HepG2 (cell line): ENCODE measurements around the gene TMEM63B. TPM values are rescaled to one million over a fixed set of nuclear protein-coding genes. Genes with fewer than 3 reads are reported as not detected.

Experiments
- CBX1 ChIP-seq: IDR thresholded peaks from one replicate; pipeline ENCODE4 v1.6.1; 2016; ENCODE audit warnings: antibody characterized with exemption, low read depth
- EP300 ChIP-seq, 3 experiments: sonication (generic) in 1 of 3; formaldehyde crosslinking in 1 of 3; IDR thresholded peaks; 2 replicates each; pipeline versions ENCODE4 v1.5.1 to v1.6.1; 2011 to 2020; ENCODE audit warnings: low read depth in 2 of 3, low read length in 2 of 3, borderline replicate concordance in 1 of 3, improper control_type of control experiment in 1 of 3, mild to moderate bottlenecking in 1 of 3, missing genetic modification reagents in 1 of 3, moderate library complexity in 1 of 3
- KDM2A ChIP-seq: sonication (generic); formaldehyde crosslinking; IDR thresholded peaks from 2 replicates; pipeline ENCODE4 v1.4.0; 2020; ENCODE audit warnings: low read depth, missing genetic modification reagents, borderline replicate concordance
- MAFF ChIP-seq: IDR thresholded peaks from 2 replicates; pipeline ENCODE4 v1.6.1; 2011; ENCODE audit warnings: low read depth, low read length, improper control_type of control experiment
- MIER2 ChIP-seq: IDR thresholded peaks from 2 replicates; pipeline ENCODE4 v1.6.1; 2016; ENCODE audit warnings: missing biosample characterization, missing genetic modification reagents
- MTA1 ChIP-seq: sonication (generic); formaldehyde crosslinking; IDR thresholded peaks from 2 replicates; pipeline ENCODE4 v1.4.0; 2020; ENCODE audit warnings: missing genetic modification reagents, mild to moderate bottlenecking, borderline replicate concordance
- MXI1 ChIP-seq: IDR thresholded peaks from 3 replicates; pipeline ENCODE4 v1.6.1; 2012; ENCODE audit warnings: low read depth, low read length, inconsistent platforms, borderline replicate concordance
- NR0B2 ChIP-seq: sonication (generic); formaldehyde crosslinking; IDR thresholded peaks from 2 replicates; pipeline ENCODE4 v1.4.0; 2020; ENCODE audit warnings: mild to moderate bottlenecking, missing genetic modification reagents
- NR2F1 ChIP-seq, 2 experiments: fragments of 450-650 bp in 1 of 2; formaldehyde crosslinking in 1 of 2; IDR thresholded peaks; 2 replicates each; pipeline versions ENCODE4 v1.5.0 to v1.6.1; 2016 to 2020; ENCODE audit warnings: mild to moderate bottlenecking in 1 of 2, missing compliant biosample characterization in 1 of 2, missing genetic modification reagents in 1 of 2, moderate library complexity in 1 of 2
- PAWR ChIP-seq: sonication (generic); formaldehyde crosslinking; IDR thresholded peaks from 2 replicates; pipeline ENCODE4 v1.4.0; 2020; ENCODE audit warnings: missing genetic modification reagents, mild to moderate bottlenecking, borderline replicate concordance
- POLR2AphosphoS2 ChIP-seq: IDR thresholded peaks from 2 replicates; pipeline ENCODE4 v1.6.1; 2011; ENCODE audit warnings: low read depth, low read length, improper control_type of control experiment
- PPARG ChIP-seq: conservative IDR thresholded peaks from 2 replicates; pipeline ENCODE4 v1.6.1; 2016; ENCODE audit warnings: missing biosample characterization, missing genetic modification reagents
- RAD21 ChIP-seq: fragments of 450-650 bp; formaldehyde crosslinking; IDR thresholded peaks from 2 replicates; pipeline ENCODE4 v1.5.0; 2020; ENCODE audit warnings: mild to moderate bottlenecking
- REPIN1 ChIP-seq: sonication (generic); formaldehyde crosslinking; IDR thresholded peaks from 2 replicates; pipeline ENCODE4 v1.8.0; 2022; ENCODE audit warnings: missing genetic modification reagents, low read depth, mild to moderate bottlenecking, borderline replicate concordance
- SCMH1 ChIP-seq: sonication (generic); formaldehyde crosslinking; IDR thresholded peaks from 2 replicates; pipeline ENCODE4 v1.9.0; 2021; ENCODE audit warnings: missing genetic modification reagents, mild to moderate bottlenecking, borderline replicate concordance
- STAG1 ChIP-seq: sonication (generic); formaldehyde crosslinking; IDR thresholded peaks from 2 replicates; pipeline ENCODE4 v1.4.0; 2020; ENCODE audit warnings: missing genetic modification reagents
- ZNF10 ChIP-seq: sonication (generic); formaldehyde crosslinking; IDR thresholded peaks from 2 replicates; pipeline ENCODE4 v1.4.0; 2020; ENCODE audit warnings: mild to moderate bottlenecking, low read depth, missing genetic modification reagents, borderline replicate concordance
- ZNF256 ChIP-seq: sonication (generic); formaldehyde crosslinking; conservative IDR thresholded peaks from 2 replicates; pipeline ENCODE4 v1.4.0; 2020; ENCODE audit warnings: missing genetic modification reagents
- ZNF282 ChIP-seq: fragments of 450-650 bp; IDR thresholded peaks from 2 replicates; pipeline ENCODE4 v1.6.1; 2018; ENCODE audit not compliant: partially characterized antibody
- ZNF383 ChIP-seq: sonication (generic); formaldehyde crosslinking; IDR thresholded peaks from 2 replicates; pipeline ENCODE4 v1.4.0; 2020; ENCODE audit warnings: missing genetic modification reagents, mild to moderate bottlenecking, borderline replicate concordance
- ZNF441 ChIP-seq: sonication (generic); formaldehyde crosslinking; IDR thresholded peaks from 2 replicates; pipeline ENCODE4 v1.7.0; 2021; ENCODE audit warnings: missing genetic modification reagents, borderline replicate concordance
- ZNF674 ChIP-seq: sonication (generic); formaldehyde crosslinking; IDR thresholded peaks from 2 replicates; pipeline ENCODE4 v1.5.0; 2020; ENCODE audit warnings: low read depth, mild to moderate bottlenecking, missing genetic modification reagents
- ZNF891 ChIP-seq: sonication (generic); formaldehyde crosslinking; IDR thresholded peaks from 2 replicates; pipeline ENCODE4 v1.5.0; 2020; ENCODE audit warnings: mild to moderate bottlenecking, missing genetic modification reagents
- ZSCAN20 ChIP-seq: sonication (generic); formaldehyde crosslinking; IDR thresholded peaks from 2 replicates; pipeline ENCODE4 v1.4.0; 2020; ENCODE audit warnings: missing genetic modification reagents, mild to moderate bottlenecking, borderline replicate concordance
- ZSCAN9 ChIP-seq: IDR thresholded peaks from 2 replicates; pipeline ENCODE4 v1.6.1; 2016; ENCODE audit warnings: borderline replicate concordance
- polyA plus RNA-seq, 8 experiments: library from polyadenylated mRNA; depleted of rRNA in 3 of 8; stranded (reverse) in 7 of 8; unstranded in 1 of 8; fragments of >200 nt; fragmentation: Illumina TruSeq in 4 of 8; extraction: Trizol in 4 of 8; gene quantifications; 2 replicates each; pipeline versions ENCODE4 v1.2.1 to v1.2.3, GENCODE V29; 2011 to 2016; ENCODE audit warnings: low read depth in 4 of 8, missing spikeins in 1 of 8, mixed read lengths in 1 of 8; ENCODE audit not compliant: insufficient read depth in 1 of 8
- total RNA-seq, 5 experiments: library from RNA; depleted of rRNA; stranded (reverse); fragments of >200 nt; fragmentation: Illumina TruSeq; extraction: Trizol; gene quantifications; 2 replicates each; pipeline ENCODE4 v1.2.3, GENCODE V29; 2016; ENCODE audit warnings: low read depth in 1 of 5
- TF ChIP-seq, protein P1 (sequence below): sonication (generic); formaldehyde crosslinking; IDR thresholded peaks from 2 replicates; pipeline ENCODE4 v1.8.0; 2022; ENCODE audit warnings: low read depth, missing genetic modification reagents
- TF ChIP-seq, protein P2 (sequence below): sonication (generic); formaldehyde crosslinking; IDR thresholded peaks from 2 replicates; pipeline ENCODE4 v1.8.1; 2022; ENCODE audit warnings: low read depth, mild to moderate bottlenecking, missing genetic modification reagents

TMEM63B gene
- total and polyA plus RNA-seq, 2 of the 13 experiments (the other 11 are each of a cell fraction or from before 2014, with no cell fraction given): 27.4 to 75.8 TPM

DNA sequence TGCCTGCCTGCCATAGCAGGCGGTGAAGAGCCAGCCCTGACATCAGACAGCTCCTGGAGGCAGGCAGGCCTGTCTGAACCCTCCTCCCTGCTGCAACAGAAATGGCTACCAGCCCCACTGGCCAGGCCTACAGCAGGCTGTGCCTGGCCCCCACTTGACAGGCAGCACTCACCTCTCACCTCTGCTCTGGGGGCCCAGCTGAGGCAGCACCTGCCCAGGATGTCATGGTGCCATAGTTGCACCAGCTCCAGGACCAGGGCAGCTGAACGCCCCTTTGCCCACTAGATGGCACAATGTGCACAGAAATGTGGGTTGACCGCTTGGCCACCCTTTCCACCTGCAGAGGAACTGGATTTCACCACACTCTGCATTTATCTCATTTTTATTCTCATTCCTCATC is 30.7 kb upstream of the TMEM63B start (continued):
- TF ChIP-seq NR0B2 (CRISPR knock-in tag): no peak
- TF ChIP-seq ZNF256 (CRISPR knock-in tag): no peak
- no peak for TF ChIP-seq ZSCAN20
- TF ChIP-seq, protein P1, sequence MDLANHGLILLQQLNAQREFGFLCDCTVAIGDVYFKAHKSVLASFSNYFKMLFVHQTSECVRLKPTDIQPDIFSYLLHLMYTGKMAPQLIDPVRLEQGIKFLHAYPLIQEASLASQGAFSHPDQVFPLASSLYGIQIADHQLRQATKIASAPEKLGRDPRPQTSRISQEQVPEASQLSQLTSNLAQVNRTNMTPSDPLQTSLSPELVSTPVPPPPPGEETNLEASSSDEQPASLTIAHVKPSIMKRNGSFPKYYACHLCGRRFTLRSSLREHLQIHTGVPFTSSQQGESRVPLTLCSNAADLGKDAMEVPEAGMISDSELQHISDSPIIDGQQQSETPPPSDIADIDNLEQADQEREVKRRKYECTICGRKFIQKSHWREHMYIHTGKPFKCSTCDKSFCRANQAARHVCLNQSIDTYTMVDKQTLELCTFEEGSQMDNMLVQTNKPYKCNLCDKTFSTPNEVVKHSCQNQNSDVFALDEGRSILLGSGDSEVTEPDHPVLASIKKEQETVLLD (CRISPR knock-in tag): no peak
- TF ChIP-seq ZSCAN9 (CRISPR knock-in tag): no peak
- peak; percentile 63; the same call in 1 of the 2 replicates for TF ChIP-seq REPIN1 (CRISPR knock-in tag)
- TF ChIP-seq MAFF: no peak; the same call in 1 of the 2 replicates
- TF ChIP-seq CBX1: no peak
- peak; percentile 97 for TF ChIP-seq RAD21 (CRISPR knock-in tag)
- TF ChIP-seq PPARG (CRISPR knock-in tag): peak; percentile 73; the same call in 1 of the 2 replicates
- TF ChIP-seq MXI1: peak; percentile 59; the same call in 1 of the 3 replicates
- no peak; the same call in 1 of the 2 replicates for TF ChIP-seq MTA1
- TF ChIP-seq ZNF383 (CRISPR knock-in tag): no peak
- TF ChIP-seq ZNF441: no peak
- TF ChIP-seq MIER2 (CRISPR knock-in tag): 0 out of 2 replicates have a peak, but pooled peaks have one; percentile 13
- TF ChIP-seq KDM2A (CRISPR knock-in tag): 0 out of 2 replicates have a peak, but pooled peaks have one; percentile 56
- TF ChIP-seq NR2F1 (CRISPR knock-in tag; IDR thresholded peaks at IDR 0.05): no peak
- peak; percentile 63; the same call in 1 of the 2 replicates for TF ChIP-seq ZNF891 (CRISPR knock-in tag)
- peak; percentile 98 for TF ChIP-seq STAG1 (CRISPR knock-in tag)
- TF ChIP-seq POLR2AphosphoS2: no peak
- TF ChIP-seq ZNF674: no peak
- TF ChIP-seq ZNF10 (CRISPR knock-in tag): no peak
- TF ChIP-seq, protein P2, sequence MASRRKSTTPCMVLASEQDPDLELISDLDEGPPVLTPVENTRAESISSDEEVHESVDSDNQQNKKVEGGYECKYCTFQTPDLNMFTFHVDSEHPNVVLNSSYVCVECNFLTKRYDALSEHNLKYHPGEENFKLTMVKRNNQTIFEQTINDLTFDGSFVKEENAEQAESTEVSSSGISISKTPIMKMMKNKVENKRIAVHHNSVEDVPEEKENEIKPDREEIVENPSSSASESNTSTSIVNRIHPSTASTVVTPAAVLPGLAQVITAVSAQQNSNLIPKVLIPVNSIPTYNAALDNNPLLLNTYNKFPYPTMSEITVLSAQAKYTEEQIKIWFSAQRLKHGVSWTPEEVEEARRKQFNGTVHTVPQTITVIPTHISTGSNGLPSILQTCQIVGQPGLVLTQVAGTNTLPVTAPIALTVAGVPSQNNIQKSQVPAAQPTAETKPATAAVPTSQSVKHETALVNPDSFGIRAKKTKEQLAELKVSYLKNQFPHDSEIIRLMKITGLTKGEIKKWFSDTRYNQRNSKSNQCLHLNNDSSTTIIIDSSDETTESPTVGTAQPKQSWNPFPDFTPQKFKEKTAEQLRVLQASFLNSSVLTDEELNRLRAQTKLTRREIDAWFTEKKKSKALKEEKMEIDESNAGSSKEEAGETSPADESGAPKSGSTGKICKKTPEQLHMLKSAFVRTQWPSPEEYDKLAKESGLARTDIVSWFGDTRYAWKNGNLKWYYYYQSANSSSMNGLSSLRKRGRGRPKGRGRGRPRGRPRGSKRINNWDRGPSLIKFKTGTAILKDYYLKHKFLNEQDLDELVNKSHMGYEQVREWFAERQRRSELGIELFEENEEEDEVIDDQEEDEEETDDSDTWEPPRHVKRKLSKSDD: no peak
- TF ChIP-seq EP300 (IDR thresholded peaks at IDR 0.05; ENCODE audit: low read depth in 2 of 2, low read length in 2 of 2): no peak
- no peak; the same call in 1 of the 2 replicates for TF ChIP-seq EP300 (CRISPR knock-in tag; IDR thresholded peaks at IDR 0.05; ENCODE audit: borderline replicate concordance)
- no peak for TF ChIP-seq SCMH1
- TF ChIP-seq PAWR (CRISPR knock-in tag): 0 out of 2 replicates have a peak, but pooled peaks have one; percentile 69
- TF ChIP-seq ZNF282: no peak
